ENCODE results near the gene CNTNAP2. TPM values are rescaled to one million over a fixed set of nuclear protein-coding genes. Genes with fewer than 3 reads are reported as not detected.

Gene CNTNAP2
- total and polyA plus RNA-seq, 2 of the 13 experiments (the other 11 are each of a cell fraction or from before 2014, with no cell fraction given) = 0.40 to 0.42 TPM

DNA sequence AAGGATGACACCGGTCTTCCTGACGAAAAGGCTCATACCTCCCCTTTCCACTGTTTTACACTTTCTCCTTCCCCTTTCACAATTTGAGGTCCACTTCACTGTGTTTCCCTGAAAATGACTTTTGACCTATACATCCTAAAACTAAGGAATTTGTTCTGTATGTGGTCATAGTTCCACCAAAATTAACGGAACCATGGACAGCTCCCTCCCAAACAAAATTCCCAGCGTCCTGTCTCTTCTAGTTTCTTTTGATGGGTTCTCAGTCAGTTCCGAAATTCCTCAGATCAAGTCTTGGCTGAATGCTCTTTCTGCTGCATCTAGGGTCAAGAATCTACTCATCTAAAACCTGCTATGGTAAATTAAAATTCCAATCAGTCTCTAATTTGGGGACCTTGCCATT, 1191.9 kb downstream of the CNTNAP2 start:
- no peak for TF ChIP-seq GABPA (IDR thresholded peaks at IDR 0.05; ENCODE audit: low read depth, low read length)
- no peak for TF ChIP-seq GABPA (CRISPR knock-in tag; IDR thresholded peaks at IDR 0.05; ENCODE audit: low read depth)
- TF ChIP-seq CCDC6 (CRISPR knock-in tag; IDR thresholded peaks at IDR 0.05) = no peak
- TF ChIP-seq PHF21A (CRISPR knock-in tag; IDR thresholded peaks at IDR 0.05) = no peak
- TF ChIP-seq ZNF605 (CRISPR knock-in tag; IDR thresholded peaks at IDR 0.05) = no peak
- peak in 1 of 2 experiments; percentile 73; a peak in 1 of 4 replicates for TF ChIP-seq REST (IDR thresholded peaks at IDR 0.05; ENCODE audit: borderline replicate concordance in 1 of 2, low read depth in 1 of 2, low read length in 2 of 2)
- no peak for TF ChIP-seq ZNF607 (CRISPR knock-in tag; IDR thresholded peaks at IDR 0.05; ENCODE audit: borderline replicate concordance)
- no peak for TF ChIP-seq FLYWCH1 (CRISPR knock-in tag; IDR thresholded peaks at IDR 0.05)
- no peak for TF ChIP-seq IRF2 (CRISPR knock-in tag; IDR thresholded peaks at IDR 0.05)
- H3K36me3 ChIP-seq (replicated peaks in 1 of 2; ENCODE audit: control insufficient read depth in 1 of 2, insufficient read depth in 2 of 2, low read length in 2 of 2) = no peaks in the 10 kb centered on the region
- no peaks in the 10 kb centered on the region for H3K4me1 ChIP-seq (ENCODE audit: insufficient read depth, low read length)
- H3K4me2 ChIP-seq (ENCODE audit: low read depth, low read length) = no peak overlapping the region
- no peaks in the 10 kb centered on the region for H3K27me3 ChIP-seq (ENCODE audit: control insufficient read depth in 1 of 2, insufficient read depth in 2 of 2, low read length in 2 of 2)
- BruUV-seq (replicated peaks) = no TSS peak
- H3K9me3 ChIP-seq (ENCODE audit: low read length) = peaks cover 69% of the 10 kb centered on the region
- no peaks in the 10 kb centered on the region for H4K20me1 ChIP-seq (ENCODE audit: insufficient read depth, low read length)
- ChIA-PET CTCF (ENCODE audit: low intra/inter-chr PET ratio, low total read pairs) (no interaction called here), POLR2A (no interaction called here)
- intact Hi-C loops (cut with micrococcal nuclease; ENCODE audit: unreplicated experiment) = no loop called here
- ATAC-seq (no peak), DNase-seq (ENCODE audit: low spot score) (no peak), FAIRE-seq (no peak)
- 11% methylated on average over 5 of the region's 5 CpGs for WGBS (ENCODE audit: low lambda C conversion rate)
- no peak overlapping the region for H3K27ac ChIP-seq (ENCODE audit: extremely low read length, insufficient read depth, low read length)
- H2AFZ ChIP-seq (ENCODE audit: low read length) = no peak overlapping the region
- H3K9ac ChIP-seq (ENCODE audit: insufficient read depth, low read depth, low read length) = no peak overlapping the region
- no peaks in the 10 kb centered on the region for H3K79me2 ChIP-seq (ENCODE audit: insufficient read depth, low read length)
- in situ Hi-C loops (cut with HindIII; ENCODE audit: extremely low pct_ligation_motif_present, low pct_unique_long_range_greater_than_20kb) = no loop called here
- no peak overlapping the region for H3K4me3 ChIP-seq (replicated peaks in 1 of 3; ENCODE audit: insufficient read depth in 1 of 3, low read depth in 2 of 3, low read length in 3 of 3)
